NCI-H1092 treated with DMSO at 0.1 percent for 48 hours (cell line): ENCODE measurements around the gene GDF10.
A peak's percentile ranks its signal among the peaks of the same experiment; 100 is the strongest.

Experiments
- DNase-seq: peaks from one replicate; lab custom pipeline; 2025; lab: John Stamatoyannopoulos, UW

GDF10 gene

GRCh38 chr10:47334466-47335295, 34.7 kb downstream of the GDF10 start:
- DNase-seq = no peak

- no peak for DNase-seq
Measured at GRCh38 chr10:47335906-47336305, 35.9 kb downstream of the GDF10 start.

- DNase-seq = no peak
Measured at GRCh38 chr10:47336387-47337134, 36.6 kb downstream of the GDF10 start.

GRCh38 chr10:47337310-47337709, 37.3 kb downstream of the GDF10 start:
- DNase-seq = no peak

- no peak for DNase-seq
Measured at GRCh38 chr10:47339186-47339735, 39.3 kb downstream of the GDF10 start.

GRCh38 chr10:47339759-47340607, 40.0 kb downstream of the GDF10 start:
- DNase-seq = no peak

GRCh38 chr10:47340608-47341170, 40.7 kb downstream of the GDF10 start:
- DNase-seq = peak; percentile 17

- no peak for DNase-seq
Measured at GRCh38 chr10:47344996-47345870, 45.2 kb downstream of the GDF10 start.

- DNase-seq = peak; percentile 15
Measured at GRCh38 chr10:47346581-47347302, 46.7 kb downstream of the GDF10 start.

- DNase-seq = no peak
Measured at GRCh38 chr10:47347303-47347675, 47.3 kb downstream of the GDF10 start.

- DNase-seq = no peak
Measured at GRCh38 chr10:47348138-47348651, 48.2 kb downstream of the GDF10 start, which contains the start of gene RBP3. Gene RBP3, plus strand, starts transcription at chr10:47348363. Its CDS starts 122 bp downstream, at chr10:47348485.

- DNase-seq = no peak
Measured at GRCh38 chr10:47348661-47349470, 48.9 kb downstream of the GDF10 start.

- DNase-seq = no peak
Measured at GRCh38 chr10:47349516-47349915, 49.5 kb downstream of the GDF10 start.

GRCh38 chr10:47349941-47350371, 50.0 kb downstream of the GDF10 start:
- DNase-seq = no peak

- DNase-seq = no peak
Measured at GRCh38 chr10:47350671-47351640, 51.0 kb downstream of the GDF10 start.

GRCh38 chr10:47351899-47352815, 52.2 kb downstream of the GDF10 start:
- DNase-seq = no peak
